GM06990 (cell line): Measurements from ENCODE around the gene OGDHL.

Experiments
- DNase-seq: peaks from one replicate; pipeline ENCODE4 v3.0.0-alpha.2; 2011; ENCODE audit not compliant: insufficient read length; ENCODE audit errors: extremely low read depth
- H3K27me3 ChIP-seq: replicated peaks from 2 replicates; pipeline ENCODE4 v1.6.0; 2011; ENCODE audit warnings: low read length; ENCODE audit not compliant: control insufficient read depth, insufficient read depth
- H3K36me3 ChIP-seq: 2 replicates; pipeline ENCODE4 v1.5.1; 2011; ENCODE audit warnings: low read length; ENCODE audit not compliant: control insufficient read depth, insufficient read depth
- H3K4me3 ChIP-seq: replicated peaks from 2 replicates; pipeline ENCODE4 v1.5.1; 2011; ENCODE audit warnings: low read depth, mild to moderate bottlenecking, control low read depth, low read length
- CTCF ChIP-seq: IDR thresholded peaks from 2 replicates; pipeline ENCODE4 v1.5.1; 2011; ENCODE audit warnings: low read length, control low read depth, mild to moderate bottlenecking, inconsistent platforms; ENCODE audit not compliant: insufficient read depth, poor library complexity, severe bottlenecking

Gene OGDHL

GRCh38 chr10:49761201-49761788, 828 bp downstream of the OGDHL start:
- no peak for DNase-seq
- TF ChIP-seq CTCF: no peak
- Histone ChIP-seq H3K27me3 (no peaks in the 10 kb centered on the region; the same call in 1 of the 2 replicates), H3K36me3 (no peaks in the 10 kb centered on the region), H3K4me3 (peak overlapping the region; percentile 51; the same call in 1 of the 2 replicates)

DNA sequence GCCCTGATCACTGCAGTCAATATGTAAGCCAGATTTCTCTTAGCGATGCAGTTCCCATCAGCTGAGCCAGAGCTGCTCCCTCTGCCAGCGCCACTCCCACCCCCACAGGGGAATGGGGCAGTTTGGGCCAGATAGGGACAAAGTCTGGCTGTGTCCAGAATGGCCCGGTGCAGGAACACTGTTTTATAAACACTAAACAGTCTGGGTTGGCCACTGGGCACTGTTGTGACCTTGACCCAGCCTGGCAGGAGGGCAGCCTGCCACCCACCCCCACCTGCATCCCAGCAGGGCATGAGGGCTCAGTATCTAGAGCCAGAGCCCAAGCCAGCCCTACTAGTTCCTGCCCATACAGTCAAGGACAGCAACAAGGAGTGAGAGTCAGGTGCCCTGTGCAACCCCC, 1.3 kb downstream of the OGDHL start:
- DNase-seq: no peak
- no peak for TF ChIP-seq CTCF
- Histone ChIP-seq H3K36me3 (no peaks in the 10 kb centered on the region), H3K4me3 (no peak overlapping the region), H3K27me3 (no peaks in the 10 kb centered on the region; the same call in 1 of the 2 replicates)

GRCh38 chr10:49759787-49760551, 2.2 kb downstream of the OGDHL start:
- no peak for DNase-seq
- Histone ChIP-seq H3K4me3 (no peak overlapping the region), H3K36me3 (no peaks in the 10 kb centered on the region), H3K27me3 (no peaks in the 10 kb centered on the region; the same call in 1 of the 2 replicates)
- no peak for TF ChIP-seq CTCF

DNA sequence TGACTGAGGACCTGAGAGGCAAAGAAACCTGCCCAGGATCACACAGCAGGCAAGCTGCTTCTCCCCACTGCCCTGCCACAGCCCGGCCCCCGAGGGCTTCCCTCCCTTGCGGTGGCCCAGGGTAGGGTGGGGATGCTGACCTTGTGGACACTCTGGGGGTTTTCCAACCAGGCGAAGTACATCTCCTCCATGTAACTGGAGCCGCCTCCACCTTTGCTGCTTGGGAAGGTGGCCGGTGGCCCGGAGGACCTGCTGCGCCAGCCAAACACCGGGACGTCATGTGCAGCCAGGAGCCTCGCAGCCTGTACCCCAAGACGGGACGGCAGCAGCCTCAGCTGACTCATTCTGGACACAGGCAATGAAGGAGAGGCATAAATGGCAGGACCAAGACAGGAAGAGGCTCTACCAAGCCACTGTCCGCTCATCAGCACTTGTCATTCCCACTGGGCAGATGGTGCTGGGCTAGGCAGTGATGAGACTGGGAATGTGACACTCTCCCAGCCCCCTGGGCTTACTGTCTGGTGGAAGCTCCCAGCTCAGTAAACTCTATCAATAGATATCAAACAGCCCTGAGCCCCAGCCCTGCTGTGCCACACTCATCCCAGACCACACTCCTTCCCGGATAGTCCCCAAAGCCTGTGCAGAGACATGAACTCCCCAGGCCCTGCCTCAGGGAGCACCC, 3.7 kb downstream of the OGDHL start:
- Histone ChIP-seq H3K4me3 (no peak overlapping the region), H3K36me3 (no peaks in the 10 kb centered on the region), H3K27me3 (no peaks in the 10 kb centered on the region)
- TF ChIP-seq CTCF: no peak
- DNase-seq: no peak

DNA sequence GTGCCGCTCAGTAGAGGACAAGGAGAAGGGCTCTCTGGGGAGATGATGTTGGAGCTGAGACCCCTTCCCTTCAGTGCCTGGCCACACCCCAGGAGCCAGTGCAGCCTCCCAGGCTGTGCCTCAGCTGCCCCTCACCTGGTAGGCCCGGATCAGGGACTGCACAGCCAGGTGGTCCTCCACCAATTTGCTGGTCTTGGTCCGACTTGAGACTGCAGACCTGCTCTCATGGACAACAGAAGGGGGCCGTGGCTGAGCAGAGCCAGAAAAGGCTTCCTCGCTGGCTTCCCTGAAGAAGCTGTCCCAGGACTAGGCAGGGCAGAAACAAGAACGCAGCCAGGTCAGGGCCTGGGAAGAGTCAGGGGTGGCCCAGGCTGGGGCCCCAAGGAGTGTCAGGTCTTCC, 5.5 kb downstream of the OGDHL start:
- no peak for DNase-seq
- TF ChIP-seq CTCF: no peak
- H3K4me3 ChIP-seq: no peak overlapping the region

More for the DNA sequence above, 5.5 kb downstream of the OGDHL start:
- Histone ChIP-seq H3K36me3 (no peaks in the 10 kb centered on the region), H3K27me3 (no peaks in the 10 kb centered on the region)
